ENCODE results near the gene GRIK3.

DNA sequence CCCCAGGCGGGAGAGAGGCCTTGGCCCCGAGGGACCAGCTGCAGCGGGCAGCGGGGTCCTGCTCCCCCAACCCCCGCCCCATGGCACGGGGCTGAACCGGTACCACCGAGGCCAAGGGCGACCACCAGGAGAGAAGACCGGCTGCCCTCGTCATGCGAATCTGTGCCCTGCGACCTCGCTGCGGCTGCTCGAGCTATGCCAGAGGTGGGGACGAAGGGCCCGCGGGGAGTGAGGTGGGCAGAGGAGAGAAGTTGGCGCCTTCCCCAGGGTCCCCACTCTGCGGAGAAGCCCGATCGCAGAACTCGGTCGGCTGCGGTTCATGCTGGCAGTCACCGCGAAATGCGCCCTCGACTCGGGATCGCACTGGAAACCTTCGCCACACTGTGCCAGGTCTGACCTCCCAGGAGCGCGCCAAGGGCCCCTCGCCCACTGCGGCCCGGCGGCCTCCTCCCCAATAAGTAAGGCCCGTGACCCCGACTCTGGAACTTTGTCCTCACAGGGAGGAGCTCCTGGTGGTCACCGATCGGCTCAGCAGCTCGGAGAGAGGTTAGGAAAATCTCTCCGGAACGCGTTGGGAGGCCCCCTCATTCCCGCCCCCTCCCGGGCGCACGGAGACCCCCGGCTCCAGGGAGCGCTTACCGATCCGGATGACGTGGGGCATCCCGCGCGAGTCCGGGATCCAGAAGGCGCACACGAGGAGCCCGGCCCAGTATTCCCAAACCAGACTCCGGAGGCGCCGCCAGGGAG is 787 bp downstream of the GRIK3 start:
- TF ChIP-seq, protein P1, sequence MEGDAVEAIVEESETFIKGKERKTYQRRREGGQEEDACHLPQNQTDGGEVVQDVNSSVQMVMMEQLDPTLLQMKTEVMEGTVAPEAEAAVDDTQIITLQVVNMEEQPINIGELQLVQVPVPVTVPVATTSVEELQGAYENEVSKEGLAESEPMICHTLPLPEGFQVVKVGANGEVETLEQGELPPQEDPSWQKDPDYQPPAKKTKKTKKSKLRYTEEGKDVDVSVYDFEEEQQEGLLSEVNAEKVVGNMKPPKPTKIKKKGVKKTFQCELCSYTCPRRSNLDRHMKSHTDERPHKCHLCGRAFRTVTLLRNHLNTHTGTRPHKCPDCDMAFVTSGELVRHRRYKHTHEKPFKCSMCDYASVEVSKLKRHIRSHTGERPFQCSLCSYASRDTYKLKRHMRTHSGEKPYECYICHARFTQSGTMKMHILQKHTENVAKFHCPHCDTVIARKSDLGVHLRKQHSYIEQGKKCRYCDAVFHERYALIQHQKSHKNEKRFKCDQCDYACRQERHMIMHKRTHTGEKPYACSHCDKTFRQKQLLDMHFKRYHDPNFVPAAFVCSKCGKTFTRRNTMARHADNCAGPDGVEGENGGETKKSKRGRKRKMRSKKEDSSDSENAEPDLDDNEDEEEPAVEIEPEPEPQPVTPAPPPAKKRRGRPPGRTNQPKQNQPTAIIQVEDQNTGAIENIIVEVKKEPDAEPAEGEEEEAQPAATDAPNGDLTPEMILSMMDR (IDR thresholded peaks at IDR 0.05): no peak
- TF ChIP-seq POLR2AphosphoS5 (IDR thresholded peaks at IDR 0.05): no peak
- no peak for TF ChIP-seq POLR2A (IDR thresholded peaks at IDR 0.05)

Data from stomach (tissue), 4 donors.